Gastrocnemius medialis (tissue), 4 donors: Measurements from ENCODE around the gene RGS11.

ENCODE experiments used
- CTCF ChIP-seq, 5 experiments: fragments of 450-650 bp in 3 of 5; fragments of 200-600 bp in 2 of 5; sonication (generic) in 2 of 5; IDR thresholded peaks in 4 of 5; conservative IDR thresholded peaks in 1 of 5; 1 replicate in 4 of 5; 2 replicates in 1 of 5; pipeline ENCODE4 v1.5.1; 2016 to 2019; ENCODE audit warnings: antibody characterized with exemption in 5 of 5, mild to moderate bottlenecking in 3 of 5, moderate library complexity in 3 of 5
- POLR2A ChIP-seq, 2 donors: fragments of 450-650 bp; IDR thresholded peaks; one replicate each; pipeline ENCODE4 v1.6.1; 2017; ENCODE audit warnings: antibody characterized with exemption in 2 of 2, mild to moderate bottlenecking in 2 of 2, moderate library complexity in 2 of 2

- TF ChIP-seq CTCF (IDR thresholded peaks at IDR 0.05 in 4 of 5, conservative IDR thresholded peaks at IDR 0.05 in 1 of 5) (no peak), POLR2A (IDR thresholded peaks at IDR 0.05) (no peak)
Measured at GRCh38 chr16:311725-312124, 36.0 kb upstream of the RGS11 start.
